ENCODE data around the gene CKAP2L.

CKAP2L gene

GRCh38 chr2:112764071-112765044, at the start of gene CKAP2L:
Gene CKAP2L (minus strand): TSS chr2:112764609. CDS start chr2:112764598, 11 bp downstream.
- DNase-seq (ENCODE audit: low read depth) = peak; percentile 89

GRCh38 chr2:112813280-112813966, 49.0 kb upstream of the CKAP2L start:
- no peak for DNase-seq (ENCODE audit: low read depth)

GRCh38 chr2:112812318-112813267, 48.2 kb upstream of the CKAP2L start:
- DNase-seq (ENCODE audit: low read depth) = no peak

- DNase-seq (ENCODE audit: low read depth) = no peak
Measured at GRCh38 chr2:112811841-112812306, 47.5 kb upstream of the CKAP2L start.

DNA sequence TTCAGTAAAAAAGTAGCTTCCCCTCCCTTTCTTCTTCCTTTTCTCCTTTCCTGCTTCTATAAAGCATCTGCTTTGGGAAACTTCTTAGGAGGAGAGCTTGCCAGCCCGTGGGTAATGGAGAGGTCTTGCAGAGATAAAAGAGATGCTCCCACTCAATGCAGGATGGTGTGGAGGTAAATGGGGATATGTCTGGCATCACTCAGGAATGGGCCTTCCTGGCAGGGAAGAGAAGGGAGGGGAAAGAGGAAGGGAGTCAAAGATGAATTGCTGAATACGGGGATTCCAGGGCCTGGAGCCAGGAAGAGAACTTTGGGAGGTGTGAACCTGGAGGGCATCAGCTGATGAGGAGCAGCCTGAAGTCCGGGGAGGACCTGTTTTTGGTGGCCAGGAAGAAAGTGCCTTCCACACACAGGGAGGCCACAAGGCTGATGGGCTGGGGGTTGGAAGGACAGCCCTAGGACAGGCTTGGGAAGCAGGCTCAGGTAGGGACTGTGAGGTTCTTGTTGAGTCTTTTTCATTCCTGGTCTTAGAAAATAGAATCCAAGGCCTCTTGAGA, 46.9 kb upstream of the CKAP2L start:
- no peak for DNase-seq (ENCODE audit: low read depth)

DNA sequence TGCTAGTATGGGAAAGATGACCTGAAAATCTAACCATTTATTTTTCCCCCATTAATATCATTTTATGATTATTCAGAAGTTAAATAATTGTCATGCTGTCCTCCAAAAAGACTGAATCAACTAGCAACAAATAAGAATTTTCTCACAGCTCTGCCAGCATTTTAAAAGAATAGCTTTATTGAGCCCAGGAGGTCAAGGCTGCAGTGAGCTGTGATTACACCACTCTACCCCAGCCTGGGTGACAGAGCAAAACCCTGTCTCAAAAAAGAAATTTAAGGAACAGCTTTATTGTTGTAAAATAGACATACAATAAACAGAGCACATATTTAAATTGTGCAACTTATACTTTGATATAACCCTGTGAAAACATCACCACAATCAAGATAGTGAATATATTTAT, 44.7 kb upstream of the CKAP2L start:
- no peak for DNase-seq (ENCODE audit: low read depth)

- DNase-seq (ENCODE audit: low read depth) = no peak
Measured at GRCh38 chr2:112807233-112807807, 42.9 kb upstream of the CKAP2L start.

GRCh38 chr2:112805542-112805941, 41.1 kb upstream of the CKAP2L start:
- DNase-seq (ENCODE audit: low read depth) = no peak

DNA sequence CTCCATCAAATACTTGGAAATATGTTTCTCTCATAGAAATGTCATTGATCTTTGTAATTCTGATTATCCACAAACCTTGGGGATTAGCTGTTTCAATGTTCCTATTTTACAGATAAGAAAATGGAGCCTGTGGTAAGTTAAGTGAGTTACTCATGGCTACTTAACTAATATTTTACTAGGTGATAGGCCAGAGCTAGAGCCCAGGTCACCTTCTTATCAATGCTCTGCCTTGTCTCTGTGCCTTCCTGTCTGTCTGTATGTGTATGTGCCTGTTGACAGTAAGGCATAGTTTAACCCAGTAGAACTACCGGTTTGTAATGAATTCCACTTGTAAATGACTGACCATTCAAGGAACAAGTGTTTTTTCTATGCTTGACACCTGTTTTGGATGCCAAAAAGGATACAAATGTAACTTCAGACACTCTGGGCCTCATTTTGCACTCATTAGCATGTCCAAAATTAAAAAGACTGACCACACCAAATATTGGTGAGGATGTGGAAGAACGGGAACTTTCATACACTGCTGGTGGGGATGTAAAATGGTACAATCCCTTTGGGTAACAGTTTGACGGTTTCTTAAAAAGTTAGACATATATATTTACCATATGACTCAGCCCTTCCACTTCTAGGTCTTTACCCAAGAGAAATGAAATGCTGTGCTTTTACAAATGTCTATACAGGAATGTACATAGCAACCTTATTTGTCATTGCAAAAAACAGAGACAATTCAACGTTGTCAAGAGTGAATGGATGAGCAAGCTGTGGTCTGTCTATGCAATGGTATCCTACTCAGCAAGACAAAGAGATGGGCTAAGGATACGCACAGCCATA, 39.5 kb upstream of the CKAP2L start:
- no peak for DNase-seq (ENCODE audit: low read depth)

- no peak for DNase-seq (ENCODE audit: low read depth)
Measured at GRCh38 chr2:112800881-112801583, 36.6 kb upstream of the CKAP2L start.

DNA sequence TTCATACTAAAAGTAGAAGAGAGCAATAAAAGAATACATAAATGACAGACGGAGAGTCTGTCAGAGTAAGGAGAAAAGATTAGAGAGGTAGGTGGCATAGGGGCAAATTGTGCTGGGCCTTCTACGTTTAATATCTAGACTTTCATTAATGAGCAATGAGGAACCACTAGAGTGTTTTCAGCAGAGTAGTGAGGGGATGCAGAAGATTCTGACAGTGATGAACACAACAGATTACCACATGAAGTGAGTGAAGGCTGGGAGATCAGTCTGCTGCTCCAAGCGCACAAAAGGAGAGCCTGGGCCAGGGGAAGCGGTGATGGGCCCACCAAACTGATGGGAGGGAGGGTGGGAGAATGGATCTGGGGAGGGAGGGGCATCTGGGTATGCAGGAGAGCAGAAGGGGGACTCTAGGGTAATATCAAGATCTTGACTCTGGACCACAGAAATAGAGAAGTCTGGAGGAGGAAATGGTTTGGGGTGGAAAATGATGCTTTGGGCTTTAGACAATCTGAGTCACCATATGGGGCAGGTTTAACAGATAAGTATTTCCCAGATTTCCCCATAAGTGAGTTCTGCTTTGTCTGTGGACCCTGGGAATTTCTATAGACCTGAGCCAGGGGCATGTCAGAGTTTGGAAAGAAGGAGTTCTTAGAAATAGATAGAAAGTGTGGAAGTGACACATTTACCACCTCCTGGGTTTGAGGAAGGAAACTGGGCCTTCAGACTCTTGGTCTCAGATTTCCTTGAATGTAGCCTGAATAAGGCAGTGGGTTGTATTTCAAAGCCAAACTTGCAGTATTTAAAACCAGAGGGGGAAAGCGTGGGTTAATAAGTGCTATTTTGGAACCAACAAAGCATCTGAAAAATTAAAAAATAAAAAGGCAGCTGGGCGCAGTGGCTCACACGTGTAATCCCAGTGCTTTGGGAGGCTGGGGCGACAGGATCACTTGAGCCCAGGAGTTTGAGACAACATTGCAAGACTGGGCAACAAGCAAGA, 34.9 kb upstream of the CKAP2L start:
- DNase-seq (ENCODE audit: low read depth) = no peak

DNA sequence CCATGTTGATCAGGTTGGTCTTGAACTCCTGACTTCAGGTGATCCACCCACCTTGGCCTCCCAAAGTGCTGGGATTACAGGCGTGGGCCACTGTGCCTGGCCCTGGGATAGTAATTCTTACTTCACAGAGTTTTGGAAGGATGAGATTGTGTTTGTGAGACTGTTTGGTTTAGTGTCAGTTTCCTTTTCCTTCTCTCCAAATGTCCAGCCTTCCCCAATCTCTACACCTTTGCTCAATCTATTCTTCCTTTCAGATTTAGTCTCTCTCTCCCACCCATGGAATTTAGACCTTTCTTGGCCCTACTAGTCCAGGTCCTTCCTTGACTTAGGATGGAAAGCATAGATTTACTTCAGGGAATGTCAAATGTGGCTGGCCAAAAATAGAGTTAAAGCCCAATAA, 32.1 kb upstream of the CKAP2L start:
- no peak for DNase-seq (ENCODE audit: low read depth)

- no peak for DNase-seq (ENCODE audit: low read depth)
Measured at GRCh38 chr2:112795774-112796173, 31.4 kb upstream of the CKAP2L start.

- no peak for DNase-seq (ENCODE audit: low read depth)
Measured at GRCh38 chr2:112794841-112795240, 30.4 kb upstream of the CKAP2L start.

DNA sequence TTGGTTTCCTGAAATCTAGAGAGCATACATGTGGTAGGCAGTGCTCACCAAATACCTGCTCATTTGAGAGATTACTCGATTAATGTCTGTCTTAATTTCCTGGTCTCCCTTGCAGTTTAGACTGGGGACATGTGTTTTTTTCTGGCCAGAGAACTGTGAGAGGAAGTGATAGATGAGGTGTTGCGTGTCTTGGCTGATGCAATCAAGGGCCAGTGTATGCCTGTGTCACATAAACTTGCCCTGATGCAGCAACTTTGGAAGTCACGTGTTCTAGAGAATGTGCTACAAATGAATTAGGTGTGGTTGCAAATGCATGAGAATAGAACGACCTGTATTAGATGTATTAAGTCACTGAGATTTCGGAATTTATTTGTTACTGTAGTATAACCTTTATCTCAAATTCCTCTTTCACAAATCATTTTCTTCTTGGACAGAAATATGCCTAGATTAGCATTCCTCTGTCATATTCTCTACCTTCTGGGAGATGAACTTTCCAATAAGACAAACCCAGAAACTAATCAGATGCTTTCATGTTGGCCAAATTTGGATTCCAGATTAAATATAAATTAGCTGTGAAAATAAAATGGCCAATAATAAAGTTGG, 29.8 kb upstream of the CKAP2L start:
- no peak for DNase-seq (ENCODE audit: low read depth)

GRCh38 chr2:112793449-112793978, 29.1 kb upstream of the CKAP2L start:
- no peak for DNase-seq (ENCODE audit: low read depth)

- no peak for DNase-seq (ENCODE audit: low read depth)
Measured at GRCh38 chr2:112792419-112792818, 28.0 kb upstream of the CKAP2L start.

Data from stimulated activated CD8-positive, alpha-beta memory T cell treated with anti-CD3 and anti-CD28 coated beads, Interleukin-12 subunit alpha, Interleukin-12 subunit beta, amount 100 ng/mL, for 4 hours (primary cell).